H1 (cell line): ENCODE measurements around the gene GRM8. TPM values are rescaled to one million over a fixed set of nuclear protein-coding genes. Genes with fewer than 3 reads are reported as not detected.

ENCODE experiments used
- ASH2L ChIP-seq: fragments of 200-600, 300-600 bp; sonication (generic); IDR thresholded peaks from one replicate; pipeline ENCODE4 v1.7.1; 2017; ENCODE audit warnings: low read length
- CHD7 ChIP-seq: fragments of 300-600 bp; sonication (generic); IDR thresholded peaks from 2 replicates; pipeline ENCODE4 v1.7.1; 2012; ENCODE audit warnings: low read length, moderate library complexity, mild to moderate bottlenecking, inconsistent platforms; ENCODE audit not compliant: insufficient replicate concordance
- NANOG ChIP-seq: IDR thresholded peaks from 2 replicates; pipeline ENCODE4 v1.6.1; 2011; ENCODE audit warnings: low read length, low read depth, mild to moderate bottlenecking, inconsistent platforms; ENCODE audit not compliant: insufficient read depth, poor library complexity, severe bottlenecking
- RBBP5 ChIP-seq: IDR thresholded peaks from 2 replicates; pipeline ENCODE4 v1.7.1; 2012; ENCODE audit warnings: low read depth, mild to moderate bottlenecking, inconsistent platforms, low read length, moderate library complexity, borderline replicate concordance
- RNF2 ChIP-seq: fragments of 200-900, 300-1000 bp; sonication (generic); IDR thresholded peaks from 2 replicates; pipeline ENCODE4 v1.7.1; 2016; ENCODE audit warnings: borderline replicate concordance, low read depth, mild to moderate bottlenecking, antibody characterized with exemption, low read length; ENCODE audit not compliant: poor library complexity, severe bottlenecking; ENCODE audit errors: missing control alignments
- SIX5 ChIP-seq: IDR thresholded peaks from 2 replicates; pipeline ENCODE4 v1.6.1; 2011; ENCODE audit warnings: mild to moderate bottlenecking, low read depth, low read length
- SP4 ChIP-seq: IDR thresholded peaks from 2 replicates; pipeline ENCODE4 v1.6.1; 2012; ENCODE audit warnings: low read length, inconsistent platforms
- SUZ12 ChIP-seq: fragments of 200-600 bp; sonication (generic); IDR thresholded peaks from 2 replicates; pipeline ENCODE4 v1.6.1; 2012; ENCODE audit warnings: mild to moderate bottlenecking, inconsistent platforms, low read length, moderate library complexity, mixed read lengths
- TAF7 ChIP-seq: optimal IDR thresholded peaks from 2 replicates; pipeline ENCODE3; 2011; ENCODE audit warnings: low read depth, mild to moderate bottlenecking, inconsistent platforms, low read length, moderate library complexity, borderline replicate concordance
- USF2 ChIP-seq: IDR thresholded peaks from 2 replicates; pipeline ENCODE4 v1.6.1; 2011; ENCODE audit warnings: low read length, improper control_type of control experiment
- polyA plus RNA-seq, 7 experiments: library from polyadenylated mRNA; depleted of rRNA in 3 of 7; stranded (reverse) in 5 of 7; unstranded in 2 of 7; fragments of >200 nt in 5 of 7; fragments of 200-250 nt in 2 of 7; gene quantifications; 1 replicate in 5 of 7; 2 replicates in 1 of 7; 4 replicates in 1 of 7; pipeline versions ENCODE4 v1.2.1 to v1.2.3, GENCODE V29; 2011 to 2013; ENCODE audit warnings: missing spikeins in 2 of 7, mixed read lengths in 2 of 7
- total RNA-seq: library from RNA; stranded (reverse); fragmentation: NEBNext Ultra II Directional; extraction: Animal tissue kit (Norgen Biotek cat#: 25700); gene quantifications from 2 replicates; pipeline ENCODE4 v1.2.1, GENCODE V29; 2021

GRM8 gene
- total and polyA plus RNA-seq, 2 of the 8 experiments (the other 6 are each of a cell fraction or from before 2014, with no cell fraction given): 2.6 to 2.8 TPM

GRCh38 chr7:127207230-127207629 lies 45.5 kb downstream of the GRM8 start (continued):
- TF ChIP-seq CHD7 (no peak), SP4 (no peak), NANOG (no peak), TAF7 (no peak), USF2 (no peak), SUZ12 (no peak), RBBP5 (no peak), ASH2L (no peak), SIX5 (no peak), RNF2 (no peak)
